HepG2 (cell line): Measurements from ENCODE around the gene HSPA1A. TPM values are rescaled to one million over a fixed set of nuclear protein-coding genes. Genes with fewer than 3 reads are reported as not detected.

ENCODE experiments used
- FLYWCH1 ChIP-seq: sonication (generic); formaldehyde crosslinking; IDR thresholded peaks from 2 replicates; pipeline ENCODE4 v1.8.1; 2023; ENCODE audit warnings: mild to moderate bottlenecking, missing genetic modification reagents
- KLF9 ChIP-seq: IDR thresholded peaks from 2 replicates; pipeline ENCODE4 v1.6.1; 2016; ENCODE audit warnings: low read depth
- NAIF1 ChIP-seq: sonication (generic); formaldehyde crosslinking; IDR thresholded peaks from 2 replicates; pipeline ENCODE4 v1.5.0; 2020; ENCODE audit warnings: mild to moderate bottlenecking, missing genetic modification reagents, borderline replicate concordance
- NR3C1 ChIP-seq: sonication (generic); formaldehyde crosslinking; IDR thresholded peaks from 2 replicates; pipeline ENCODE4 v1.4.0; 2020; ENCODE audit warnings: missing genetic modification reagents
- PHF20 ChIP-seq: sonication (generic); formaldehyde crosslinking; IDR thresholded peaks from 2 replicates; pipeline ENCODE4 v1.5.0; 2020; ENCODE audit warnings: mild to moderate bottlenecking, missing genetic modification reagents
- PRDM10 ChIP-seq: sonication (generic); formaldehyde crosslinking; IDR thresholded peaks from 2 replicates; pipeline ENCODE4 v1.4.0; 2020; ENCODE audit warnings: low read depth, missing genetic modification reagents
- REL ChIP-seq: sonication (generic); formaldehyde crosslinking; conservative IDR thresholded peaks from 2 replicates; pipeline ENCODE4 v1.8.0; 2022; ENCODE audit warnings: mild to moderate bottlenecking, missing genetic modification reagents, moderate library complexity
- USF2 ChIP-seq, 2 experiments: sonication (generic) in 1 of 2; formaldehyde crosslinking in 1 of 2; IDR thresholded peaks; 2 replicates each; pipeline versions ENCODE4 v1.5.1 to v1.6.1; 2011 to 2020; ENCODE audit warnings: borderline replicate concordance in 1 of 2, low read depth in 1 of 2, low read length in 1 of 2, mild to moderate bottlenecking in 1 of 2, missing genetic modification reagents in 1 of 2, moderate library complexity in 1 of 2
- ZNF256 ChIP-seq: sonication (generic); formaldehyde crosslinking; conservative IDR thresholded peaks from 2 replicates; pipeline ENCODE4 v1.4.0; 2020; ENCODE audit warnings: missing genetic modification reagents
- ZNF275 ChIP-seq: sonication (generic); formaldehyde crosslinking; IDR thresholded peaks from 2 replicates; pipeline ENCODE4 v1.8.0; 2022; ENCODE audit warnings: missing genetic modification reagents, mild to moderate bottlenecking, inconsistent platforms, borderline replicate concordance
- ZNF652 ChIP-seq: IDR thresholded peaks from 2 replicates; pipeline ENCODE4 v1.6.1; 2016; ENCODE audit warnings: low read depth, borderline replicate concordance
- ZNF660 ChIP-seq: sonication (generic); formaldehyde crosslinking; IDR thresholded peaks from 2 replicates; pipeline ENCODE4 v1.5.1; 2020; ENCODE audit warnings: mild to moderate bottlenecking, low read depth, missing genetic modification reagents, borderline replicate concordance
- ZNF749 ChIP-seq: sonication (generic); formaldehyde crosslinking; IDR thresholded peaks from 2 replicates; pipeline ENCODE4 v1.8.0; 2022; ENCODE audit warnings: mild to moderate bottlenecking, missing genetic modification reagents, moderate library complexity, borderline replicate concordance
- ZNF883 ChIP-seq: sonication (generic); formaldehyde crosslinking; IDR thresholded peaks from 2 replicates; pipeline ENCODE4 v1.5.1; 2020; ENCODE audit warnings: mild to moderate bottlenecking, missing genetic modification reagents; ENCODE audit errors: not compliant biosample characterization
- polyA plus RNA-seq, 8 experiments: library from polyadenylated mRNA; depleted of rRNA in 3 of 8; stranded (reverse) in 7 of 8; unstranded in 1 of 8; fragments of >200 nt; fragmentation: Illumina TruSeq in 4 of 8; extraction: Trizol in 4 of 8; gene quantifications; 2 replicates each; pipeline versions ENCODE4 v1.2.1 to v1.2.3, GENCODE V29; 2011 to 2016; ENCODE audit warnings: low read depth in 4 of 8, missing spikeins in 1 of 8, mixed read lengths in 1 of 8; ENCODE audit not compliant: insufficient read depth in 1 of 8
- total RNA-seq, 5 experiments: library from RNA; depleted of rRNA; stranded (reverse); fragments of >200 nt; fragmentation: Illumina TruSeq; extraction: Trizol; gene quantifications; 2 replicates each; pipeline ENCODE4 v1.2.3, GENCODE V29; 2016; ENCODE audit warnings: low read depth in 1 of 5
- TF ChIP-seq, protein P1 (sequence below): sonication (generic); formaldehyde crosslinking; IDR thresholded peaks from 2 replicates; pipeline ENCODE4 v1.5.1; 2020; ENCODE audit warnings: missing genetic modification reagents, mild to moderate bottlenecking, borderline replicate concordance

Gene HSPA1A
- total and polyA plus RNA-seq, 2 of the 13 experiments (the other 11 are each of a cell fraction or from before 2014, with no cell fraction given) = 44.5 to 85.0 TPM

GRCh38 chr6:31765910-31766794 is 49.2 kb upstream of the HSPA1A start (continued):
- TF ChIP-seq, protein P1, sequence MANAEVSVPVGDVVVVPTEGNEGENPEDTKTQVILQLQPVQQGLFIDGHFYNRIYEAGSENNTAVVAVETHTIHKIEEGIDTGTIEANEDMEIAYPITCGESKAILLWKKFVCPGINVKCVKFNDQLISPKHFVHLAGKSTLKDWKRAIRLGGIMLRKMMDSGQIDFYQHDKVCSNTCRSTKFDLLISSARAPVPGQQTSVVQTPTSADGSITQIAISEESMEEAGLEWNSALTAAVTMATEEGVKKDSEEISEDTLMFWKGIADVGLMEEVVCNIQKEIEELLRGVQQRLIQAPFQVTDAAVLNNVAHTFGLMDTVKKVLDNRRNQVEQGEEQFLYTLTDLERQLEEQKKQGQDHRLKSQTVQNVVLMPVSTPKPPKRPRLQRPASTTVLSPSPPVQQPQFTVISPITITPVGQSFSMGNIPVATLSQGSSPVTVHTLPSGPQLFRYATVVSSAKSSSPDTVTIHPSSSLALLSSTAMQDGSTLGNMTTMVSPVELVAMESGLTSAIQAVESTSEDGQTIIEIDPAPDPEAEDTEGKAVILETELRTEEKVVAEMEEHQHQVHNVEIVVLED (CRISPR knock-in tag) = peak; percentile 63; the same call in 1 of the 2 replicates
- TF ChIP-seq PRDM10 (CRISPR knock-in tag) (peak; percentile 63; the same call in 1 of the 2 replicates), ZNF660 (CRISPR knock-in tag) (0 out of 2 replicates have a peak, but pooled peaks have one; percentile 32), KLF9 (CRISPR knock-in tag) (no peak), NAIF1 (CRISPR knock-in tag) (no peak), ZNF275 (peak; percentile 47; the same call in 1 of the 2 replicates), NR3C1 (CRISPR knock-in tag) (no peak), ZNF883 (peak; percentile 94), PHF20 (CRISPR knock-in tag) (no peak), ZNF749 (no peak), USF2 (IDR thresholded peaks at IDR 0.05; ENCODE audit: low read depth, low read length) (no peak), USF2 (CRISPR knock-in tag; IDR thresholded peaks at IDR 0.05; ENCODE audit: borderline replicate concordance) (no peak), FLYWCH1 (no peak), REL (CRISPR knock-in tag) (no peak), ZNF652 (no peak), ZNF256 (0 out of 2 replicates have a peak, but pooled peaks have one; percentile 59)
